Measurements from ENCODE around the gene ARHGAP35. TPM values are rescaled to one million over a fixed set of nuclear protein-coding genes. Genes with fewer than 3 reads are reported as not detected.

ARHGAP35 gene
- total RNA-seq, 1 experiment from 2014 or later, result 84.8 TPM

DNA sequence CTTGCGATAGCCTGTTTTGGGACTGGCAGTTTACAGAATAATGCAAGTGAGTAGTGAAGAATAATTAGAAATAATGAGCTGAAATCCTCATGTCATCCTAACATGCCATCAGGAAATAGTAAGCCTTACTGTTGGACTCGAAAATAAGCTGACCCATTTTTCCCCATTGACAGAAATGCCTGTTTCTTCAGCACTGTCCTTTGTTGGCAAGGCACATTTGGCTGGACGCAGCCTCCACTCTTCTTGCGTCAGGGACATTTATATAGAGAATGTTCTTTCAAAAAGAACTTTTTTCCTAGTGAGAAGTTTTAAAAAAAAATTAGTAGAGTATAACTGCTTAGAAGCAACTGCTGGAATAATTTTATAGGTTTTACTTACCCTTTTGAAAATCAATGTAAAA lies 47.1 kb downstream of the ARHGAP35 start:
- no peaks in the 10 kb centered on the region for H3K36me3 Mint-ChIP-seq (ENCODE audit: insufficient read depth, unreplicated experiment)
- H3K9me3 Mint-ChIP-seq (ENCODE audit: low read depth, unreplicated experiment), result no peaks in the 10 kb centered on the region
- peaks cover 32% of the 10 kb centered on the region for H3K4me1 Mint-ChIP-seq (ENCODE audit: low read depth, unreplicated experiment)
- H3K4me3 Mint-ChIP-seq (ENCODE audit: low read depth, unreplicated experiment), result no peak overlapping the region
- intact Hi-C loops (cut with micrococcal nuclease; ENCODE audit: unreplicated experiment), result no loop called here
- BruUV-seq (replicated peaks), result no TSS peak
- no peaks in the 10 kb centered on the region for H3K27me3 Mint-ChIP-seq (ENCODE audit: unreplicated experiment)
- no peak overlapping the region for H3K27ac Mint-ChIP-seq (ENCODE audit: unreplicated experiment)
- CTCF ChIA-PET, result interaction anchor here (0.6 to 1.7 kb wide), 3 partner anchors 11 to 23 kb away, joined by 6 to 7 read pairs (median 6); no protein-coding TSS in a partner anchor
- DNase-seq, result no peak
- TF ChIP-seq, protein P1, sequence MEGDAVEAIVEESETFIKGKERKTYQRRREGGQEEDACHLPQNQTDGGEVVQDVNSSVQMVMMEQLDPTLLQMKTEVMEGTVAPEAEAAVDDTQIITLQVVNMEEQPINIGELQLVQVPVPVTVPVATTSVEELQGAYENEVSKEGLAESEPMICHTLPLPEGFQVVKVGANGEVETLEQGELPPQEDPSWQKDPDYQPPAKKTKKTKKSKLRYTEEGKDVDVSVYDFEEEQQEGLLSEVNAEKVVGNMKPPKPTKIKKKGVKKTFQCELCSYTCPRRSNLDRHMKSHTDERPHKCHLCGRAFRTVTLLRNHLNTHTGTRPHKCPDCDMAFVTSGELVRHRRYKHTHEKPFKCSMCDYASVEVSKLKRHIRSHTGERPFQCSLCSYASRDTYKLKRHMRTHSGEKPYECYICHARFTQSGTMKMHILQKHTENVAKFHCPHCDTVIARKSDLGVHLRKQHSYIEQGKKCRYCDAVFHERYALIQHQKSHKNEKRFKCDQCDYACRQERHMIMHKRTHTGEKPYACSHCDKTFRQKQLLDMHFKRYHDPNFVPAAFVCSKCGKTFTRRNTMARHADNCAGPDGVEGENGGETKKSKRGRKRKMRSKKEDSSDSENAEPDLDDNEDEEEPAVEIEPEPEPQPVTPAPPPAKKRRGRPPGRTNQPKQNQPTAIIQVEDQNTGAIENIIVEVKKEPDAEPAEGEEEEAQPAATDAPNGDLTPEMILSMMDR (IDR thresholded peaks at IDR 0.05; ENCODE audit: unreplicated experiment), result no peak

DNA sequence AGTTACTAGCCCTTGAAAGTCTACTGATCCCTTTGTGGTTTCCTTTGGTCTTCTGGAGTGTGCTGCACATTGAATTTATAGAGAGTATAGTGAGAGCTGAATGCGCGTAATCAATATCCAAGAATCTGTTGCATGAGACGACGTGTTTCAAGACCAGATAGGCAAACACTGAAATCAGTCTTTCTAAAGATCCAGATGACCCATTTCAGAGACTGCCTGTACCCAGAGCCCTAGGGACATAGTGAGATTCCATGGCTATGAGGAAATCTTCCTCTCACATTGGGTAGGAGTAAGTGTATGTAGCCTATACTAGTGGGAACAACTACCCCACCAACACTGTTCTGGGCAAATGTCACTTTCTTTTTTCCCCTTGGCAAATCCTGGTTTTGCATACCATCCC lies 48.6 kb downstream of the ARHGAP35 start:
- no peak overlapping the region for H3K27ac Mint-ChIP-seq (ENCODE audit: unreplicated experiment)
- intact Hi-C loops (cut with micrococcal nuclease; ENCODE audit: unreplicated experiment), result no loop called here
- no TSS peak for BruUV-seq (replicated peaks)
- H3K4me3 Mint-ChIP-seq (ENCODE audit: low read depth, unreplicated experiment), result no peak overlapping the region
- DNase-seq, result no peak
- CTCF ChIA-PET, result interaction anchor here (1.7 kb wide), 1 partner anchor 16 kb away, joined by 7 read pairs; no protein-coding TSS in a partner anchor
- TF ChIP-seq, protein P1 (IDR thresholded peaks at IDR 0.05; ENCODE audit: unreplicated experiment), result no peak
- no peaks in the 10 kb centered on the region for H3K27me3 Mint-ChIP-seq (ENCODE audit: unreplicated experiment)
- no peaks in the 10 kb centered on the region for H3K9me3 Mint-ChIP-seq (ENCODE audit: low read depth, unreplicated experiment)
- H3K4me1 Mint-ChIP-seq (ENCODE audit: low read depth, unreplicated experiment), result peaks cover 31% of the 10 kb centered on the region
- no peaks in the 10 kb centered on the region for H3K36me3 Mint-ChIP-seq (ENCODE audit: insufficient read depth, unreplicated experiment)

Other genes starting within 250 kb of the ARHGAP35 start
- not detected in 2 replicates for gene PTGIR, start 235.9 kb upstream of the ARHGAP35 start, total RNA-seq (2022)
- gene GNG8, start 224.8 kb upstream of the ARHGAP35 start, total RNA-seq (2022), result not detected in 2 replicates
- not detected in 2 replicates for gene DACT3, start 199.8 kb upstream of the ARHGAP35 start, total RNA-seq (2022)
- gene PRKD2, start 143.9 kb upstream of the ARHGAP35 start, total RNA-seq (2022), result 98.3 and 110 TPM in 2 replicates
- 33.7 and 35.0 TPM in 2 replicates for gene FKRP, start 114.9 kb upstream of the ARHGAP35 start, total RNA-seq (2022)
- 149 and 151 TPM in 2 replicates for gene STRN4, start 114.5 kb upstream of the ARHGAP35 start, total RNA-seq (2022)
- gene SLC1A5, start 72.4 kb upstream of the ARHGAP35 start, total RNA-seq (2022), result 237 and 250 TPM in 2 replicates
- 180 and 184 TPM in 2 replicates for gene AP2S1, start 10.2 kb upstream of the ARHGAP35 start, total RNA-seq (2022)
- 1.2 and 2.9 TPM in 2 replicates for gene NPAS1, start 158.8 kb downstream of the ARHGAP35 start, total RNA-seq (2022)
- gene TMEM160, start 187.6 kb downstream of the ARHGAP35 start, total RNA-seq (2022), result 55.7 and 61.5 TPM in 2 replicates

Measured in Calu3 (cell line).